ENCODE measurements around the gene ZNF322.

The ZNF322 gene

GRCh38 chr6:26592649-26593048, 66.9 kb downstream of the ZNF322 start:
- DNase-seq (ENCODE audit: low read depth in 2 of 2): no peak

DNA sequence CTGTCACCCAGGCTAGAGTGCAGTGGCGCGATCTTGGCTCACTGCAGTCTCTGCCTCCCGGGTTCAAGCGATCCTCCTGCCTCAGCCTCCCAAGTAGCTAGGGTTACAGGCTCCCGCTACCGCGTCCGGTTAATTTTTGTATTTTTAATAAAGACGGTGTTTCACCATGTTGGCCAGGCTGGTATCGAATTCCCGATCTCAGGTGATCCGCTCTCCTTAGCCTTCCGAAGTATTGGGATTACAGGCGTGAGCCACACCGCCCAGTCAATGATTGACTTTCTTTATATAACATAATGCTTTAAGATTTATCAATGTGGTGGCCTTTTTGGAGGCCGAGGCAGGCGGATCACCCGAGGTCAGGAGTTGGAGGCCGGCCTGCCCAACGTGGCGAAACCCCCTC, 70.6 kb downstream of the ZNF322 start:
- no peak for DNase-seq (ENCODE audit: low read depth in 2 of 2)
